Erythroblast (primary cell): ENCODE data around the gene HMGCS2.

Experiments used
- GATA1 ChIP-seq: IDR thresholded peaks from 2 replicates; pipeline ENCODE4 v1.6.1; 2011; ENCODE audit warnings: low read depth, mild to moderate bottlenecking, control low read depth, low read length, moderate library complexity
- POLR2A ChIP-seq: IDR thresholded peaks from 2 replicates; pipeline ENCODE4 v1.6.1; 2011; ENCODE audit warnings: mild to moderate bottlenecking, low read length

DNA sequence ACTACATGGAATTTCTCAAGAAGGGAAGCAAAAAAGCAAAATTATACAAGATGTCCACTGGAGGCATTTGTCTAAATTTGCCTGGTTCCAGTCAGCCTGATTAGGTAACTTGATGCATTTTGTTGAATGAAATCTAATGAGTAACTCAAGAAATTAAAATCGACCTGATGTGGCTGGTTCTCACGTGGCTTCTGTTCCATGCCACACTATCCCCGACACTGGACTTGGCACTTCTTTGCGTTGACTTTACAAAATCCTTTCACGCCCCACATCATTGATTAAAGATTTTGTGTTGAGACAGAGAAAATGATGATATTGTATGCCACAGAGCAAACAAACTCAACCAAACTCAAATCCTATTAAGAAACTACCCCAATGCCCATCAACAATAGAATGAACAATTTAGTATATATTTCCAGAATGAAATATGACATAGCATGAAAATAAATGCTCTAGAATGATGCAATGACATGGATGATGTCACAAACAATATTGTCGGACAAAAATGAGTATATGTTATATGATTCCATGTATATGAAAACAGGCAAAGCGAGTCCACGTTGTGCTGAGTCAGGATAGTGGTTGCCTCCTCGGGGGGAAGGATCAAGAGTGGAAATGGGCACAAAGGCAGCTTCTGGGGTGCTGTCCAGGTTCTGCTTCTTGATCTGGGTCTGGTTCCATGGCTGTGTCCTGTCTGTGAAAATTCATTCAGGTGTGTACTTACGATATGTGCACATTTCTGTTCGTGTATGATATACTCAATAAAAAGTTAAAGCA is 12.9 kb upstream of the HMGCS2 start:
- TF ChIP-seq GATA1 (no peak), POLR2A (no peak)
